GM18951 (cell line): ENCODE data around the gene ITGB2.

ENCODE experiments used
- POLR2A ChIP-seq: IDR thresholded peaks from 4 replicates; pipeline ENCODE4 v1.6.1; 2011; ENCODE audit warnings: mild to moderate bottlenecking; ENCODE audit not compliant: insufficient read length, insufficient read depth; ENCODE audit errors: extremely low read depth
- in situ Hi-C: fragments of 300-500 bp; cut with MboI; formaldehyde crosslinking; loops from one replicate; pipeline ENCODE4 v1.12.0; 2022; ENCODE audit warnings: low sequenced_read_pairs, mixed read lengths, inconsistent platforms; ENCODE audit not compliant: unreplicated experiment

ITGB2 gene

DNA sequence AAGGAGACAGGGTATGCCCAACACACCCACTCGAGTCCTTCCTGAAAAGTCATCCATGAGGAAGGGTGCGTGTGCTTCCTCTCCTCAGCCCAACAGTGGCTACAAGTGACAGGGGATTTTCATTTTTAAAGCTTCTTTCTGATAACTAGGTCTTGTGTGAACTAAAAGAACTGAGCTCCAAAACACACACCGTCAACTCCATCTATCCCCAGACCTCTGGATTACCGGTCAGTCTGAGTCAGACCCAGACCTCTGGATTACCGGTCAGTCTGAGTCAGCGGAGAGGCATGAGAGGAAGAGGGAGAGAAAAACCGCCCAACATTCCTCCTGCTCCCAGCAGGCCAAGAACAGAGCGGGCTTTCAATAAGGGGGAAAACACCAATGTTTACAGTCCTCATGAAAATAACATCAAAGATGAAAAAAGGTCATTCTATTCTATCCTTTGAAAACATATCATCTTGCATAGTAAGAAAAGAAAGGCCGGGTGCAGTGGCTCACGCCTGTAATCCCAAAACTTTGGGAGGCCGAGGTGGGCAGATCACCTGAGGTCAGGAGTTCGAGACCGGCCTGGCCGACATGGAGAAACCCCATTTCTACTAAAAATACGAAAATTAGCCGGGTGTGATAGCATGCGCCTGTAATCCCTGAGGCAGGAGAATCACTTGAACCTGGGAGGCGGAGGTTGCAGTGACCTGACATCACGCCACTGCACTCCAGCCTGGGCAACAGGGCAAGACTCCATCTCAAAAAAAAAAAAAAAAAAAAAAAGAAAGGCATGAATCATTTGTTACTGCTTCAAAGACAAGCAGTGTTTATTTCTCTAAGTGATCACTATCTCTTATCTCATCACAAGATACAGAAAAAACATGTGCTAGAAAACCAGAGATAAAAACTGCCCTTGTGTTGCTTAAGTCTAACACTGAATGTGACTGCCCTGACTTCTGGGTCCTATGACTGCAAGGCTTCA lies 50.6 kb downstream of the ITGB2 start:
- in situ Hi-C loops: no loop called here
- TF ChIP-seq POLR2A: no peak

- TF ChIP-seq POLR2A: no peak
These were observed 52.0 kb downstream of the ITGB2 start for GRCh38 chr21:44868707-44869106.

GRCh38 chr21:44867999-44868700 lies 52.5 kb downstream of the ITGB2 start:
- in situ Hi-C loops: no loop called here

More at GRCh38 chr21:44868707-44869106, 52.0 kb downstream of the ITGB2 start:
- in situ Hi-C loops: no loop called here

DNA sequence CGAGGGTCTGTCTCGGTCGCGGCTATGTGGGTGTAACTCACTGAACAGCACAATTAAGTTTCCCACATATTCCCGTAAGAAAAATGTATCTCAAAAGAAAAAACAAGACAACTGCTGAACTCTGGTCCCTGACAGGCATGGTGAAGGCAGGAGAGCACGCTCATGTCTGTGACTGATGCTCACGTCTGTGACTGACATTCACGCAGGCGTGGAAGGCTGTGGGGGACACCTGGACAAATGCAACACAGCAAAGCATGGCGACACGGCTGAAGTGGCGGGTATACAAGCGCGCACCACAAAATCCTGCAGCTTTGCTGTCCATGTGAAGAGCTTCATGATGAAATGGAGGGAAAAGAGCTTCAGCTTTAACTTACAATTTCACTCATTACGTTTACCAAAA lies 53.2 kb downstream of the ITGB2 start:
- no peak for TF ChIP-seq POLR2A
- in situ Hi-C loops: no loop called here

More at GRCh38 chr21:44867999-44868700, 52.5 kb downstream of the ITGB2 start:
- no peak for TF ChIP-seq POLR2A

GRCh38 chr21:44866780-44867179 lies 53.9 kb downstream of the ITGB2 start:
- in situ Hi-C loops: no loop called here
- no peak for TF ChIP-seq POLR2A

- in situ Hi-C loops: no loop called here
- no peak for TF ChIP-seq POLR2A
These were observed 55.0 kb downstream of the ITGB2 start for GRCh38 chr21:44865561-44866280.

DNA sequence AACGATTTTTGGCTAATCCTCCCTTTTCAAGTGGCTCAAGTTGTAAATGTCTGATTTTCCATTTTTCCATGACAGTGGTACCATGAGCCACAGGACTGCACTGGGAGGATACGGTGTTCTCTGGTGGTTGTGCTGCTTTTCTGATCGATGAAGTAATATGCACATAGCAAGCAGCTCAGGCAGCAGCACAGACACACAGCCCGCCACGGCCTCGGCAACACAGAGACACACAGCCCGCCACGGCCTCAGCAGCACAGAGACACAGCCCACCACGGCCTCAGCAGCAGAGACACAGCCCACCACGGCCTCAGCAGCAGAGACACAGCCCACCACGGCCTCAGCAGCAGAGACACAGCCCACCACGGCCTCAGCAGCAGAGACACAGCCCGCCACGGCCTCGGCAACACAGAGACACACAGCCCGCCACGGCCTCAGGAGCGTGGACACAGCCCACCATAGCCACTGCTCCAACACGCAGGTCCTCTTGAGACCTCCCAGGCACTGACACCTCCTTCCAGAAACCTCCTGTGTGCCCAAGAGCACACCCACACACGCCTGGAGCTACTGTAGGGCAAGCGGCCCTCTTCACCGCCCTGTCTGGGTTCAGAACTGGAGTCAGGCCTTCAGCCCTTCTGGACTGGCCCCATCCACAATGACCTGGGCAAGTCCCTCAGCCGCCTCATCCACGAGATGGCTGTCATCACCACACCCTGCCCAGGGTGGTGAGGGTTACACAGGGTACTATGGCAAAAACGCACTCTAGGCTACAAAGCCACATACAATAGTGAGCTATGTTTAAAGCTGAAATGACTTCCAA lies 57.6 kb downstream of the ITGB2 start:
- in situ Hi-C loops: no loop called here
- no peak for TF ChIP-seq POLR2A

- no peak for TF ChIP-seq POLR2A
- in situ Hi-C loops: no loop called here
These were observed 61.9 kb downstream of the ITGB2 start for GRCh38 chr21:44858791-44859190.

GRCh38 chr21:44858291-44858690 lies 62.4 kb downstream of the ITGB2 start:
- no peak for TF ChIP-seq POLR2A
- in situ Hi-C loops: no loop called here

- in situ Hi-C loops: no loop called here
- no peak for TF ChIP-seq POLR2A
These were observed 63.4 kb downstream of the ITGB2 start for GRCh38 chr21:44857127-44857892.

DNA sequence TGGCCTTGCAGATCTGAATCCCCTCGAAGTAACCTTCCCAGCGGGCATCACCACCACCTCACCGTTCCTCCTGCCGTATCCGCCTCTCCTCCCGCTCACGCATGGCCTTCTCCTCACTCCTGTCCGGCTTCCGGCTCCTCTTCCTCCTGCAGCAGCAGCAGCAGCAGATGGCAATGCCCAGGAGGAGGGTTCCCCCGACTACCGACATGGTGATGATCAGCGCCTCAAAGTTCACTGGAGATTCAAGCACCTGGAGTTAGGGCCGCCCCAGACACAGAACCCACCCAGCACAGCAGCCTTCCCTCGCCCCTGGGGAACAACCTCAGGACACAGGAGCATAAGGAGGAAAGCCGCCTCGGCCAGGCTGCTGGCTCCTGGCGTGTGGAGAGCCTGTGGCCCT lies 64.6 kb downstream of the ITGB2 start:
- in situ Hi-C loops: no loop called here
- TF ChIP-seq POLR2A: no peak

GRCh38 chr21:44855572-44855971 lies 65.1 kb downstream of the ITGB2 start:
- in situ Hi-C loops: no loop called here
- no peak for TF ChIP-seq POLR2A
